LNCaP clone FGC (cell line): ENCODE results near the gene WDR20.

Experiments used
- DNase-seq: peaks from one replicate; pipeline ENCODE4 v3.0.0-alpha.2; 2011; ENCODE audit warnings: low read depth
- H3K4me3 ChIP-seq: 2 replicates; pipeline ENCODE4 v1.5.1; 2011; ENCODE audit warnings: mild to moderate bottlenecking, low read depth, low read length, control low read depth
- TF ChIP-seq, protein P1 (sequence below): IDR thresholded peaks from 2 replicates; pipeline ENCODE4 v1.5.1; 2012; ENCODE audit warnings: mild to moderate bottlenecking; ENCODE audit not compliant: control insufficient read depth, insufficient read depth; ENCODE audit errors: extremely low read depth

Gene WDR20

DNA sequence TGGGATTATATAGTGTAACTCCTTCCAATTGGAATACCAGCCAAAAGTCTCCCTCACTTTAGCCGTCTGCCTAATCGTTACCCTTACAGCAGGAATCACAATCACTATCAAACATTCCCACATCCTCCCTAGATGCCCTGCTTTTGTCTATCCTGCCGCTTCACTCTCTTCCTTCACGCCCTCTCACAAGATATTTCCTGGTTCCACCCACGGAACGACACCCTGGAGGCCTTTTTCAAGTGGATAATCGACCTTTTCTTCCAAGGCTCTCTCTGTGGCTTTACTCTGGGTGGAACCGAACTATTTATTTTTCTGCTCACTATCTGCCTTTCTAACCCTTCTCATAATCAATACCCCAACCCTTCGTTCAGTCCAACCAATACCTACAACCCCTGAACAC lies 106.4 kb downstream of the WDR20 start:
- H3K4me3 ChIP-seq = no peak overlapping the region
- DNase-seq = no peak
- TF ChIP-seq, protein P1, sequence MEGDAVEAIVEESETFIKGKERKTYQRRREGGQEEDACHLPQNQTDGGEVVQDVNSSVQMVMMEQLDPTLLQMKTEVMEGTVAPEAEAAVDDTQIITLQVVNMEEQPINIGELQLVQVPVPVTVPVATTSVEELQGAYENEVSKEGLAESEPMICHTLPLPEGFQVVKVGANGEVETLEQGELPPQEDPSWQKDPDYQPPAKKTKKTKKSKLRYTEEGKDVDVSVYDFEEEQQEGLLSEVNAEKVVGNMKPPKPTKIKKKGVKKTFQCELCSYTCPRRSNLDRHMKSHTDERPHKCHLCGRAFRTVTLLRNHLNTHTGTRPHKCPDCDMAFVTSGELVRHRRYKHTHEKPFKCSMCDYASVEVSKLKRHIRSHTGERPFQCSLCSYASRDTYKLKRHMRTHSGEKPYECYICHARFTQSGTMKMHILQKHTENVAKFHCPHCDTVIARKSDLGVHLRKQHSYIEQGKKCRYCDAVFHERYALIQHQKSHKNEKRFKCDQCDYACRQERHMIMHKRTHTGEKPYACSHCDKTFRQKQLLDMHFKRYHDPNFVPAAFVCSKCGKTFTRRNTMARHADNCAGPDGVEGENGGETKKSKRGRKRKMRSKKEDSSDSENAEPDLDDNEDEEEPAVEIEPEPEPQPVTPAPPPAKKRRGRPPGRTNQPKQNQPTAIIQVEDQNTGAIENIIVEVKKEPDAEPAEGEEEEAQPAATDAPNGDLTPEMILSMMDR = no peak

DNA sequence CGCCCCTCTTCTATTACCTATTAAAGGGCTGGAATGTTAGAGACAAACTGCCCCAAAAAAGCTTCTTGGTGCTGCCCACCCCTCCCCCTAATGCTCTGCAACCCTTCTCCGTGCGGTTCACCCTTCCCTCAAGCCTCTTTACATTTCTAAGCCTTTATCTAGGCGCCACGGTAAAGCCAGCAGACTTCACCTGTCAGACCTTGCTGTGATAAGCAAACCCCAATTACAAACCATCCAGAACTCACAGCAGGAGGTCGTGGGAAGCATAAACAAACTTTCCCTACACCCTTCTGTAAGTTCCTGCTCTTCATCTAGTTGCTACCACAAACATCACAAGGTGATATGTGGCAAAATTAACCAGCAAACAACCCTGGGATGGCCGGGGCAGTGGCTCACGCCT lies 108.4 kb downstream of the WDR20 start:
- TF ChIP-seq, protein P1 = no peak
- no peak overlapping the region for H3K4me3 ChIP-seq
- DNase-seq = peak; percentile 46

DNA sequence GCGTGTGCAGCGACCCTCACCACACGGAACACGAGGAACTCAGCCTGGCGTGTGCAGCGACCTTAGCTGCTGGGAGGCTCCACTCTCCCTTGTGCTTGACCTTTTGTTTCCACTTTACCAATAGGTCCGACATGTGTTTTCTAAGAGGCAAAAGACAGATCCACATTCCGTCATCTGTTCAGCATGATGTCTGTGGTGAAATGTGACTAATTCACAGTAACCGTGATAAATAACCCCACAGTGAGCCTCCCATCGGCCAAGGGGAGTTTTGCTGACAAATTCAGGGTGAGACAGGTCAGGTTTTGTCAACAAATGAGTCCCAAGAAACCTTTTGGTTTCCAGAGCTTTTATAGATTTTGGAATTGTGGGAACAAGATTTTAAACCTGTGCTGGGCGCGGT lies 109.3 kb downstream of the WDR20 start:
- TF ChIP-seq, protein P1 = no peak

DNA sequence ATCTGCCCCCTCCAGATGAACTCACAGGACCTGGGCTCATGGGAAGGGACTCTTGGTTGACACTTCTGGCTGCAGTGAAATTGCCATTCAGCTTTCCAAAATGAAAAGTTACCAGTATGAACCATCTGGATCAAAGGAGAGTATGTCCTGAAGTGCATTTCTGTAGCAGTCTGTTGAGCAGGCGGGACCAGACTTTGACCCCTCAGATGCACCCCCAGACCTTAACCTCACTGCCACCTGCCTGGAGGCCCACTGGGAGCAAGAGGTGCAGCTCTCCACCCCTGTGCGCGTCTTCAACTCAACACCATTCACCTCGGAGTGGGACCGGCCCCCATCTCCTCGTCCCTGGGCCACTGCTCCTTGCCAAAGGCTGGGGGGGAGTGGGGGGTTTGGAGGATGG lies 110.3 kb downstream of the WDR20 start:
- no peak for DNase-seq
- TF ChIP-seq, protein P1 = no peak
- H3K4me3 ChIP-seq = no peak overlapping the region

More for the DNA sequence above, 109.3 kb downstream of the WDR20 start:
- DNase-seq = no peak
- H3K4me3 ChIP-seq = no peak overlapping the region

DNA sequence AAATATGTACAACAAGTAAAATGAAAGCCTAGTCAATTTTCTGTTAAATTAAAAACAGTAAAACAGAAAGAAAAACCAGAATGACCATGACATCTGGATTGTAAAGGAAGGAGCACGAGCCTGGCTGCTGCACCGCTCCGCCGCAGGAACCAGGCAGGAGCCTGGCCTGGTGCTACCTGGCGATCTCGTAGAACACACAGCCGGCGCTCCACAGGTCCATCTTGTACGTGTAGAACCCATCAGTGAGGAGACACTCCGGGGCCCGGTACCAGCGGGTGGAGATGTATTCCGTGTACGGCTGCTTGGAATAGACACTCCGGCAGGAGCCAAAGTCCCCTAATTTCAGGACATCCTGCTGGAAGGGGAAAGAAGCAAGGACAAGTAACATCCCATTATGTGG lies 110.9 kb downstream of the WDR20 start:
- H3K4me3 ChIP-seq = no peak overlapping the region
- TF ChIP-seq, protein P1 = no peak
- DNase-seq = no peak

DNA sequence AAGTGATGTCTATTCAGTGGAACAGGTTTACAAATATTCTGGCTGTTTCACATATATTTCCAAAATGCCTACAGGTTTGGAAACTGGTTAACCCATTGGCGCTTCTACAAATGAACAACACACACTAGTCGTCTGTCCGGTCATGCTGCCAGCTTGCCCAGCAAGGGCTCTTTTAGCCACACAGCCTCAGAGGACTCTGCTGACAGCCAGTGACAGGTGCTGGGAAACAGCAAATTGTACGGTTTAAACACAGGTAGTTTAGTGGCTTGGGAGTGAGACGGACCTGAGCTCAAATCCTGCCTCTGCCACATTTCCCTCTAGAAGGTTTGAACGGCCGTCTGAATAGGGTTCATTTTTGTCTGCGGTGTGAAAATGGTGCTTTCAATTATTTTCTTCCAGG lies 111.5 kb downstream of the WDR20 start:
- H3K4me3 ChIP-seq = no peak overlapping the region
- TF ChIP-seq, protein P1 = no peak
- peak; percentile 34 for DNase-seq
